ENCODE measurements around the gene DSC3. TPM values are rescaled to one million over a fixed set of nuclear protein-coding genes. Genes with fewer than 3 reads are reported as not detected.
"Not testable (repeated sequence)": the region's sequence is repeated elsewhere in the genome, so short reads cannot be mapped to it uniquely, and the experiment has no call there.

Gene DSC3
- total RNA-seq, 2 donors from 2014 or later = 3.1 to 5.1 TPM

DNA sequence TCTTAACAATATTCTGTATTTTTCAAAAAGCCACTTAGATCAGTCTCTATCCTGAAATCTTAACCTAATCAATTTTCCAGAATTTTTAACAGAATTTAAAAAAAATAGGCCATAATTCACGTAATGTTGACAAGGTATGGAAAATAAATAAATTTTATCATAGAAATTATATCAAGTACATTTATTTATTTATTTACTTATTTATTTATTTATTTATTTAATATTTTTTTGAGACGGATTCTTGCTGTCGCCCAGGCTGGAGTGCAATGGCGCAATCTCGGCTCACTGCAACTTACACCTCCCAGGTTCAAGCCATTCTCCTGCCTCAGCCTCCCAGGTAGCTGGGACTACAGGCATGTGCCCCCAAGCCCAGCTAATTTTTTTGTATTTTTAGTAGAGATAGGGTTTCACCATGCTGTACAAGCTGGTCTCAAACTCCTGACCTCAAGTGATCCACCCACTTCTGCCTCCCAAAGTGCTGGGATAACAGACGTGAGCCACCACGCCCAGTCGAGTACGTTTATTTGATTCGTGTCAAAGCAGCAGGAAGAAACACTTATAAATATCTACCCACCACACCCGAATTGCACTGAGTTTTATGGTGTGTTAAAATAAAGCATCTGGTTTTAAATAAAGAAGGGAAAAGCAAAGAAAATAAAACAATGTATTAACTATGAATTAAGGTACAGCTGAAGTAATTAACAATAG lies 60.1 kb downstream of the DSC3 start:
- no peaks in the 10 kb centered on the region for H3K36me3 ChIP-seq
- no peaks in the 10 kb centered on the region for H3K9me3 ChIP-seq
- no peak for DNase-seq (ENCODE audit: low spot score)
- H3K4me1 ChIP-seq = no peaks in the 10 kb centered on the region
- no peaks in the 10 kb centered on the region for H3K27me3 ChIP-seq
- no peak overlapping the region for H3K4me3 ChIP-seq
- no peak overlapping the region for H3K27ac ChIP-seq
- TF ChIP-seq, protein P1, sequence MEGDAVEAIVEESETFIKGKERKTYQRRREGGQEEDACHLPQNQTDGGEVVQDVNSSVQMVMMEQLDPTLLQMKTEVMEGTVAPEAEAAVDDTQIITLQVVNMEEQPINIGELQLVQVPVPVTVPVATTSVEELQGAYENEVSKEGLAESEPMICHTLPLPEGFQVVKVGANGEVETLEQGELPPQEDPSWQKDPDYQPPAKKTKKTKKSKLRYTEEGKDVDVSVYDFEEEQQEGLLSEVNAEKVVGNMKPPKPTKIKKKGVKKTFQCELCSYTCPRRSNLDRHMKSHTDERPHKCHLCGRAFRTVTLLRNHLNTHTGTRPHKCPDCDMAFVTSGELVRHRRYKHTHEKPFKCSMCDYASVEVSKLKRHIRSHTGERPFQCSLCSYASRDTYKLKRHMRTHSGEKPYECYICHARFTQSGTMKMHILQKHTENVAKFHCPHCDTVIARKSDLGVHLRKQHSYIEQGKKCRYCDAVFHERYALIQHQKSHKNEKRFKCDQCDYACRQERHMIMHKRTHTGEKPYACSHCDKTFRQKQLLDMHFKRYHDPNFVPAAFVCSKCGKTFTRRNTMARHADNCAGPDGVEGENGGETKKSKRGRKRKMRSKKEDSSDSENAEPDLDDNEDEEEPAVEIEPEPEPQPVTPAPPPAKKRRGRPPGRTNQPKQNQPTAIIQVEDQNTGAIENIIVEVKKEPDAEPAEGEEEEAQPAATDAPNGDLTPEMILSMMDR (IDR thresholded peaks at IDR 0.05) = no peak

DNA sequence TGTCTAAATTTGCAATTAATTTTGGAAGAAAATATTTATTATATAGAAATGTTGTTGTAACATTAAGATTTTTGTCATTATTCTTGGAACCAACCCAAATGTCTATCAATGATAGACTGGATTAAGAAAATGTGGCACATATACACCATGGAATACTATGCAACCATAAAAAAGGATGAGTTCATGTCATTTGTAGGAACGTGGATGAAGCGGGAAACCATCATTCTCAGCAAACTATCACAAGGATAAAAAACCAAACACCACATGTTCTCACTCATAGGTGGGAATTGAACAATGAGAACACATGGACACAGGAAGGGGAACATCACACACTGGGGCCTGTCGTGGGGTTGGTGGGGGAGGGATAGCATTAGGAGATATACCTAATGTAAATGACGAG lies 64.5 kb downstream of the DSC3 start:
- H3K9me3 ChIP-seq; H3K27ac ChIP-seq; H3K36me3 ChIP-seq; H3K27me3 ChIP-seq; H3K4me3 ChIP-seq; DNase-seq (ENCODE audit: low spot score); H3K4me1 ChIP-seq: not testable (repeated sequence)

DNA sequence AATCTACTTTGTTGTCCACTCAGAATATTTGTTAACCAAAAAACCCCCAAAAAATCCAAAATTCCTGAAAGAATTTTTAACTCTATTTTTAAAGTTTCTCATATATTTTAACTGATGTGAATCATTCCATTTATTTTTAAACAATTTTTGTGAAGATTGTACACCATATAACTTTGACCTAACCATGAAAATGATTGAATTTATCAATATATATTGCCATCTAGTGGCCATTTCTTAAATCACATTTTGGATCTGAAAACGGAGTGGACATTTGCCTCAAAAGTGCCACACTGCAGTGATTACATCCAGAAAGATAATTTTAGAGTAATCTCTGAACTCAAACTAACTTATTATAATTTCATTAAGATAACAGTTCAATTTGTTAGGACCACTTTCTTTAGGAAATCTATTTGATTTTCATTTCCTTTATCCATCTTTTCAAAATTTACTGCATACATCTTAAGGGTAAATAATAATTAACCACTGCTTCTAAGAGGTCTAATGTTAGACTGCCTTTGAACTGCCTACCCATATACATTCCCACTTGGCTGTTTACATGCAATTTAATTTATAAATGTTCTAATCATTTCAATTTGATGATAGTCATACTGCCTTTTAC lies 71.1 kb downstream of the DSC3 start:
- no peaks in the 10 kb centered on the region for H3K4me1 ChIP-seq
- no peaks in the 10 kb centered on the region for H3K36me3 ChIP-seq
- no peak overlapping the region for H3K4me3 ChIP-seq
- TF ChIP-seq, protein P1 (IDR thresholded peaks at IDR 0.05) = peak; percentile 41 to 74
- no peak for DNase-seq (ENCODE audit: low spot score)
- H3K27ac ChIP-seq = no peak overlapping the region
- no peaks in the 10 kb centered on the region for H3K9me3 ChIP-seq
- H3K27me3 ChIP-seq = no peaks in the 10 kb centered on the region

DNA sequence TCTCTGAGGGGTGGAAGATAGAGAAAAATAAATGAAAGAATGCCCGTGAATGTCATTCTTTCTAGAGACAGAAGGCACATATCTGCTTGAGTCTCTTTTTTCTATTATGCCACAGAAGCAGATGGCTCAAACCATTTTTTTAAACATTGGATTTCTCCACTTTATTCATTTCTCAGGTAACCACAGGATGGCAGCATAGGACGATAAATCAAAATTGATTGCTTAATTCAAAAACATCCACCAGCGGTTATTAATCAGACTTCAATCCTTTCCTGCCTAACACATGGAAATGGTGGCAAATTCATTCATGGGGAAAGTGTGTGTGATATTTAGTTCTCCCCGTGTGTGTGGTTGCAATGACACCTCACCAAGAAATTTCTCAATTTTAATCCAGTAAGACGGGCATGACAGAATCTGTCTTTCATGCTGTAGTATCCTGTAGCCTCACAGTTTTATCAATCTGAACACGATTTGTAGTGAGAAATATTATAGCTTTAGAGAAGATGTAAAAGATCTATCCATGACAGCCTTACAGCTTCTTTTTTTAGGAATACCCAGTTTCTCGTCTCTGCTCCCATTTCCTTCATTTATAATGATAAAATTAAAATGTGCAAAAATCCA lies 72.2 kb downstream of the DSC3 start:
- H3K4me1 ChIP-seq = no peaks in the 10 kb centered on the region
- H3K4me3 ChIP-seq = no peak overlapping the region
- H3K36me3 ChIP-seq = no peaks in the 10 kb centered on the region
- DNase-seq (ENCODE audit: low spot score) = no peak
- H3K27me3 ChIP-seq = no peaks in the 10 kb centered on the region
- H3K27ac ChIP-seq = no peak overlapping the region
- TF ChIP-seq, protein P1 (IDR thresholded peaks at IDR 0.05) = peak in 1 of 2 donors; percentile 60
- H3K9me3 ChIP-seq = no peaks in the 10 kb centered on the region

DNA sequence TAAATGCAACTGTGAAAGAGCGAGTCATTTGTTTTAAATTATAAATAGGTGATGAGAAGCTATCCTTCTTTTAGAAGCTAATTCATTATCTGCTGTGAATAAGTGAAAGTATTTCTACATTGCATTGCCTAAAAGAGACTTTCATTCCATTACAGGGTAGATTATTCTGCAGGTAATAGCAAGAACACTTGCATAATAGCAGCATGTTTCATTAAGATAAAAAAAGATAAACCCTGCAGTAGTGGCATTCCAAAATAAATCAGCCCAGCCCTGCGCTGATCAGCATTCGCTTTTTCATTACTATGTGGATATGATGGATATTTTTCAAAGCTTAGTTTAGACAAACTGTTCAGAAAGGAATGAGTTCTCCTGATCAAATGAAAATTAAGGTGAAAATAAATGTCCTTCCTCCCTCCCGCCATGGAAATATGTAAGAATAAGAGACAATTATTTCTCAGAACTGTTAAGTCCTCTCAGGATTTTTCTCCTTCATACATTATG lies 72.8 kb downstream of the DSC3 start:
- Histone ChIP-seq H3K4me1 (no peaks in the 10 kb centered on the region), H3K9me3 (no peaks in the 10 kb centered on the region), H3K27ac (no peak overlapping the region), H3K27me3 (no peaks in the 10 kb centered on the region), H3K36me3 (no peaks in the 10 kb centered on the region), H3K4me3 (no peak overlapping the region)
- TF ChIP-seq, protein P1 (IDR thresholded peaks at IDR 0.05) = no peak
- no peak for DNase-seq (ENCODE audit: low spot score)

DNA sequence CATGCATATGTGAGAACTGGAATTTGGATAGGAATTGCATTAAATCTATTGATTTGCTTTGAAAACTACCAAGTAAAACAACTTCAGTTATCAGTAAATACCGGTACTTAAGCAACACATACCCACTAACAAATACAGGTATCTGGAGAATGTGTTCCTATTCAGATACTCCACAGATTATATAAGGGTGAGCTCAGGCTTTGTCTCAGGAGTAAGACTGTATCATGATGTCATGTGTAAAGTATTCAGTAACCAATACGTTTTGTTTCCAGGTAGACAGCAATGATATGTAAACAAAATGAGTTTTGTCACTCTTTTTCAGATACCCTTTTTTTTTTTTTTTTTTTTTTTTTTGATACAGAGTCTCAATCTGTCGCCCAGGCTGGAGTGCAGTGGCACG lies 74.8 kb downstream of the DSC3 start:
- DNase-seq (ENCODE audit: low spot score) = no peak
- Histone ChIP-seq H3K9me3 (no peaks in the 10 kb centered on the region), H3K27me3 (no peaks in the 10 kb centered on the region), H3K27ac (no peak overlapping the region), H3K4me3 (no peak overlapping the region), H3K4me1 (no peaks in the 10 kb centered on the region), H3K36me3 (no peaks in the 10 kb centered on the region)
- TF ChIP-seq, protein P1 (IDR thresholded peaks at IDR 0.05) = no peak

Measured in right atrium auricular region (tissue), 2 donors.